ENCODE measurements around the gene SPNS2.

- no peak for TF ChIP-seq CTCF (optimal IDR thresholded peaks at IDR 0.05 in 1 of 3, IDR thresholded peaks at IDR 0.05 in 1 of 3, conservative IDR thresholded peaks at IDR 0.05 in 1 of 3; ENCODE audit: extremely low read depth in 1 of 3, insufficient read depth in 2 of 3, low read length in 3 of 3)
- TF ChIP-seq EZH2 (IDR thresholded peaks at IDR 0.05; ENCODE audit: low read length) = no peak
Observed at GRCh38 chr17:4536742-4537411, 38.2 kb downstream of the SPNS2 start.
